GM23338 (cell line): Measurements from ENCODE around the gene LYRM2. TPM values are rescaled to one million over a fixed set of nuclear protein-coding genes. Genes with fewer than 3 reads are reported as not detected.

Experiments used
- ATAC-seq: fragments of 200-7000 bp; cut with Tn5 transposase; 3 replicates; pipeline ENCODE4 v1.9.1; 2020
- DNase-seq: peaks from one replicate; pipeline ENCODE4 v3.0.0-alpha.2; 2015; ENCODE audit warnings: low spot score
- H2AFZ ChIP-seq: fragments of 200-600 bp; sonication (generic); 2 replicates; pipeline ENCODE4 v1.8.0; 2016; ENCODE audit warnings: antibody characterized with exemption, mild to moderate bottlenecking, moderate library complexity
- H3F3A ChIP-seq: fragments of 200-600 bp; sonication (generic); replicated peaks from 2 replicates; pipeline ENCODE4 v1.8.0; 2017; ENCODE audit warnings: antibody characterized with exemption, mixed run types, low read depth
- H3K27ac ChIP-seq: fragments of 200-600 bp; sonication (generic); 2 replicates; pipeline ENCODE4 v1.6.1; 2016; ENCODE audit warnings: low read depth
- H3K27me3 ChIP-seq: fragments of 200-600 bp; sonication (generic); 2 replicates; pipeline ENCODE4 v1.8.0; 2016; ENCODE audit warnings: mild to moderate bottlenecking, mixed run types, moderate library complexity; ENCODE audit not compliant: insufficient read depth
- H3K36me3 ChIP-seq: fragments of 200-600 bp; sonication (generic); 2 replicates; pipeline ENCODE4 v1.8.0; 2016; ENCODE audit warnings: mild to moderate bottlenecking; ENCODE audit not compliant: insufficient read depth
- H3K4me1 ChIP-seq: fragments of 200-600 bp; sonication (generic); 2 replicates; pipeline ENCODE4 v1.8.0; 2016; ENCODE audit warnings: mild to moderate bottlenecking, moderate library complexity; ENCODE audit not compliant: insufficient read depth
- H3K4me2 ChIP-seq: fragments of 200-600 bp; sonication (generic); 2 replicates; pipeline ENCODE4 v1.7.1; 2017; ENCODE audit warnings: mixed run types
- H3K4me3 ChIP-seq: fragments of 200-600 bp; sonication (generic); 2 replicates; pipeline ENCODE4 v1.6.1; 2016; ENCODE audit warnings: mixed run types
- H3K79me2 ChIP-seq: fragments of 200-600 bp; sonication (generic); replicated peaks from 2 replicates; pipeline ENCODE4 v1.8.0; 2017; ENCODE audit warnings: mild to moderate bottlenecking; ENCODE audit not compliant: insufficient read depth
- H3K9me2 ChIP-seq: fragments of 200-600 bp; sonication (generic); 2 replicates; pipeline ENCODE4 v1.8.0; 2017; ENCODE audit not compliant: insufficient read depth
- H4K20me1 ChIP-seq: fragments of 200-600 bp; sonication (generic); replicated peaks from 2 replicates; pipeline ENCODE4 v1.8.0; 2017; ENCODE audit warnings: mild to moderate bottlenecking; ENCODE audit not compliant: insufficient read depth
- H3K27ac Mint-ChIP-seq: 2 replicates; pipeline ENCODE4 v1.8.0; 2020; ENCODE audit warnings: inconsistent platforms, mild to moderate bottlenecking, moderate library complexity, mixed read lengths
- H3K27me3 Mint-ChIP-seq: 3 replicates; pipeline ENCODE4 v1.8.0; 2022; ENCODE audit warnings: low read depth, mild to moderate bottlenecking, moderate library complexity, mixed read lengths, inconsistent platforms; ENCODE audit not compliant: insufficient read depth, poor library complexity
- H3K36me3 Mint-ChIP-seq: 3 replicates; pipeline ENCODE4 v1.8.0; 2021; ENCODE audit warnings: low read depth, mild to moderate bottlenecking, inconsistent platforms, moderate library complexity, mixed read lengths
- H3K4me1 Mint-ChIP-seq: 3 replicates; pipeline ENCODE4 v1.8.0; 2020; ENCODE audit warnings: mild to moderate bottlenecking, inconsistent platforms, mixed read lengths
- H3K4me3 Mint-ChIP-seq: 3 replicates; pipeline ENCODE4 v1.8.0; 2021; ENCODE audit warnings: moderate library complexity, mild to moderate bottlenecking, inconsistent platforms, mixed read lengths
- H3K9me3 Mint-ChIP-seq: 3 replicates; pipeline ENCODE4 v1.8.0; 2020; ENCODE audit warnings: moderate library complexity, mild to moderate bottlenecking, inconsistent platforms, mixed read lengths
- CREB1 ChIP-seq: fragments of 250-450 bp; sonication (Bioruptor Pico); IDR thresholded peaks from 2 replicates; pipeline ENCODE4 v1.5.0; 2020; ENCODE audit warnings: low read depth, mild to moderate bottlenecking, moderate library complexity
- CTCF ChIP-seq, 2 experiments: fragments of 200-600 bp in 1 of 2; sonication (generic) in 1 of 2; conservative IDR thresholded peaks; 2 replicates each; pipeline versions ENCODE4 v1.5.1 to v1.6.1; 2016 to 2017; ENCODE audit warnings: antibody characterized with exemption in 2 of 2, low read depth in 2 of 2, mild to moderate bottlenecking in 2 of 2, moderate library complexity in 1 of 2
- ETS1 ChIP-seq: IDR thresholded peaks from 2 replicates; pipeline ENCODE4 v1.6.1; 2016; ENCODE audit warnings: antibody characterized with exemption
- EZH2 ChIP-seq: fragments of 200-600 bp; sonication (generic); IDR thresholded peaks from one replicate; pipeline ENCODE4 v1.8.0; 2017; ENCODE audit warnings: antibody characterized with exemption, mild to moderate bottlenecking, low read depth; ENCODE audit not compliant: unreplicated experiment
- EZH2phosphoT487 ChIP-seq: fragments of 200-600 bp; sonication (generic); IDR thresholded peaks from one replicate; pipeline ENCODE4 v1.8.1; 2018; ENCODE audit warnings: antibody characterized with exemption; ENCODE audit not compliant: unreplicated experiment
- JUNB ChIP-seq: IDR thresholded peaks from one replicate; pipeline ENCODE4 v1.6.1; 2016; ENCODE audit warnings: antibody characterized with exemption; ENCODE audit not compliant: unreplicated experiment
- POLR2AphosphoS5 ChIP-seq: IDR thresholded peaks from 2 replicates; pipeline ENCODE4 v1.6.1; 2016; ENCODE audit warnings: antibody characterized with exemption, low read depth
- STAT1 ChIP-seq: IDR thresholded peaks from one replicate; pipeline ENCODE4 v1.6.1; 2016; ENCODE audit warnings: antibody characterized with exemption; ENCODE audit not compliant: unreplicated experiment
- ZNF114 ChIP-seq: fragments of 250-450 bp; sonication (Bioruptor Pico); IDR thresholded peaks from 2 replicates; pipeline ENCODE4 v1.5.0; 2020; ENCODE audit warnings: mild to moderate bottlenecking, moderate library complexity
- polyA plus RNA-seq: library from polyadenylated mRNA; unstranded; fragments of >200 nt; fragmentation: Nextera tagmentation; extraction: Ambion mirVana; gene quantifications from 2 replicates; pipeline ENCODE4 v1.2.1, GENCODE V29; 2016
- total RNA-seq: library from RNA; depleted of rRNA; stranded (reverse); fragments of >200 nt; shearing (Covaris generic); gene quantifications from 2 replicates; pipeline ENCODE4 v1.2.3, GENCODE V29; 2014
- TF ChIP-seq, protein P1 (sequence below): fragments of 250-450 bp; sonication (Bioruptor Pico); IDR thresholded peaks from 2 replicates; pipeline ENCODE4 v1.5.0; 2020; ENCODE audit warnings: mild to moderate bottlenecking, moderate library complexity

The LYRM2 gene
- total and polyA plus RNA-seq, 2 experiments from 2014 or later, result 20.3 to 67.3 TPM

GRCh38 chr6:89575562-89575960, 63.0 kb downstream of the LYRM2 start:
- H3K9me2 ChIP-seq, result 0 out of 2 replicates have a peak, but pooled peaks cover 3% of the 10 kb centered on the region
- no peaks in the 10 kb centered on the region for H3K36me3 ChIP-seq
- Mint-ChIP-seq H3K4me1 (peaks cover 5% of the 10 kb centered on the region; the same call in 2 of the 3 replicates), H3K27ac (no peak overlapping the region), H3K9me3 (no peaks in the 10 kb centered on the region; the same call in 2 of the 3 replicates), H3K36me3 (no peaks in the 10 kb centered on the region), H3K27me3 (no peaks in the 10 kb centered on the region), H3K4me3 (no peak overlapping the region)
- H3K4me1 ChIP-seq, result no peaks in the 10 kb centered on the region
- no peak overlapping the region for H3K27ac ChIP-seq
- H3K4me3 ChIP-seq, result no peak overlapping the region
- H2AFZ ChIP-seq, result no peak overlapping the region
- H3K79me2 ChIP-seq, result no peaks in the 10 kb centered on the region
- H3K4me2 ChIP-seq, result no peak overlapping the region
- DNase-seq (no peak), ATAC-seq (no peak)
- no peaks in the 10 kb centered on the region for H4K20me1 ChIP-seq
- H3K27me3 ChIP-seq, result no peaks in the 10 kb centered on the region
- no peaks in the 10 kb centered on the region for H3F3A ChIP-seq
- no peak for TF ChIP-seq EZH2phosphoT487
- TF ChIP-seq CREB1 (CRISPR knock-in tag), result no peak
- TF ChIP-seq ZNF114 (CRISPR knock-in tag), result no peak
- TF ChIP-seq JUNB, result no peak
- TF ChIP-seq CTCF (conservative IDR thresholded peaks at IDR 0.05; ENCODE audit: low read depth in 2 of 2), result no peak

- 0 out of 2 replicates have a peak, but pooled peaks cover 3% of the 10 kb centered on the region for H3K9me2 ChIP-seq
- no peaks in the 10 kb centered on the region for H3K4me1 ChIP-seq
- no peaks in the 10 kb centered on the region for H3K27me3 ChIP-seq
- no peak overlapping the region for H3K4me3 ChIP-seq
- Mint-ChIP-seq H3K36me3 (no peaks in the 10 kb centered on the region), H3K4me3 (no peak overlapping the region), H3K4me1 (peaks cover 4% of the 10 kb centered on the region; the same call in 2 of the 3 replicates), H3K27me3 (no peaks in the 10 kb centered on the region), H3K9me3 (no peaks in the 10 kb centered on the region; the same call in 2 of the 3 replicates), H3K27ac (no peak overlapping the region)
- H3K36me3 ChIP-seq, result no peaks in the 10 kb centered on the region
- no peak overlapping the region for H3K27ac ChIP-seq
- H3F3A ChIP-seq, result no peaks in the 10 kb centered on the region
- H3K4me2 ChIP-seq, result no peak overlapping the region
- H4K20me1 ChIP-seq, result no peaks in the 10 kb centered on the region
- no peak overlapping the region for H2AFZ ChIP-seq
- no peak for DNase-seq
- no peak for ATAC-seq
- no peaks in the 10 kb centered on the region for H3K79me2 ChIP-seq
- TF ChIP-seq, protein P1, sequence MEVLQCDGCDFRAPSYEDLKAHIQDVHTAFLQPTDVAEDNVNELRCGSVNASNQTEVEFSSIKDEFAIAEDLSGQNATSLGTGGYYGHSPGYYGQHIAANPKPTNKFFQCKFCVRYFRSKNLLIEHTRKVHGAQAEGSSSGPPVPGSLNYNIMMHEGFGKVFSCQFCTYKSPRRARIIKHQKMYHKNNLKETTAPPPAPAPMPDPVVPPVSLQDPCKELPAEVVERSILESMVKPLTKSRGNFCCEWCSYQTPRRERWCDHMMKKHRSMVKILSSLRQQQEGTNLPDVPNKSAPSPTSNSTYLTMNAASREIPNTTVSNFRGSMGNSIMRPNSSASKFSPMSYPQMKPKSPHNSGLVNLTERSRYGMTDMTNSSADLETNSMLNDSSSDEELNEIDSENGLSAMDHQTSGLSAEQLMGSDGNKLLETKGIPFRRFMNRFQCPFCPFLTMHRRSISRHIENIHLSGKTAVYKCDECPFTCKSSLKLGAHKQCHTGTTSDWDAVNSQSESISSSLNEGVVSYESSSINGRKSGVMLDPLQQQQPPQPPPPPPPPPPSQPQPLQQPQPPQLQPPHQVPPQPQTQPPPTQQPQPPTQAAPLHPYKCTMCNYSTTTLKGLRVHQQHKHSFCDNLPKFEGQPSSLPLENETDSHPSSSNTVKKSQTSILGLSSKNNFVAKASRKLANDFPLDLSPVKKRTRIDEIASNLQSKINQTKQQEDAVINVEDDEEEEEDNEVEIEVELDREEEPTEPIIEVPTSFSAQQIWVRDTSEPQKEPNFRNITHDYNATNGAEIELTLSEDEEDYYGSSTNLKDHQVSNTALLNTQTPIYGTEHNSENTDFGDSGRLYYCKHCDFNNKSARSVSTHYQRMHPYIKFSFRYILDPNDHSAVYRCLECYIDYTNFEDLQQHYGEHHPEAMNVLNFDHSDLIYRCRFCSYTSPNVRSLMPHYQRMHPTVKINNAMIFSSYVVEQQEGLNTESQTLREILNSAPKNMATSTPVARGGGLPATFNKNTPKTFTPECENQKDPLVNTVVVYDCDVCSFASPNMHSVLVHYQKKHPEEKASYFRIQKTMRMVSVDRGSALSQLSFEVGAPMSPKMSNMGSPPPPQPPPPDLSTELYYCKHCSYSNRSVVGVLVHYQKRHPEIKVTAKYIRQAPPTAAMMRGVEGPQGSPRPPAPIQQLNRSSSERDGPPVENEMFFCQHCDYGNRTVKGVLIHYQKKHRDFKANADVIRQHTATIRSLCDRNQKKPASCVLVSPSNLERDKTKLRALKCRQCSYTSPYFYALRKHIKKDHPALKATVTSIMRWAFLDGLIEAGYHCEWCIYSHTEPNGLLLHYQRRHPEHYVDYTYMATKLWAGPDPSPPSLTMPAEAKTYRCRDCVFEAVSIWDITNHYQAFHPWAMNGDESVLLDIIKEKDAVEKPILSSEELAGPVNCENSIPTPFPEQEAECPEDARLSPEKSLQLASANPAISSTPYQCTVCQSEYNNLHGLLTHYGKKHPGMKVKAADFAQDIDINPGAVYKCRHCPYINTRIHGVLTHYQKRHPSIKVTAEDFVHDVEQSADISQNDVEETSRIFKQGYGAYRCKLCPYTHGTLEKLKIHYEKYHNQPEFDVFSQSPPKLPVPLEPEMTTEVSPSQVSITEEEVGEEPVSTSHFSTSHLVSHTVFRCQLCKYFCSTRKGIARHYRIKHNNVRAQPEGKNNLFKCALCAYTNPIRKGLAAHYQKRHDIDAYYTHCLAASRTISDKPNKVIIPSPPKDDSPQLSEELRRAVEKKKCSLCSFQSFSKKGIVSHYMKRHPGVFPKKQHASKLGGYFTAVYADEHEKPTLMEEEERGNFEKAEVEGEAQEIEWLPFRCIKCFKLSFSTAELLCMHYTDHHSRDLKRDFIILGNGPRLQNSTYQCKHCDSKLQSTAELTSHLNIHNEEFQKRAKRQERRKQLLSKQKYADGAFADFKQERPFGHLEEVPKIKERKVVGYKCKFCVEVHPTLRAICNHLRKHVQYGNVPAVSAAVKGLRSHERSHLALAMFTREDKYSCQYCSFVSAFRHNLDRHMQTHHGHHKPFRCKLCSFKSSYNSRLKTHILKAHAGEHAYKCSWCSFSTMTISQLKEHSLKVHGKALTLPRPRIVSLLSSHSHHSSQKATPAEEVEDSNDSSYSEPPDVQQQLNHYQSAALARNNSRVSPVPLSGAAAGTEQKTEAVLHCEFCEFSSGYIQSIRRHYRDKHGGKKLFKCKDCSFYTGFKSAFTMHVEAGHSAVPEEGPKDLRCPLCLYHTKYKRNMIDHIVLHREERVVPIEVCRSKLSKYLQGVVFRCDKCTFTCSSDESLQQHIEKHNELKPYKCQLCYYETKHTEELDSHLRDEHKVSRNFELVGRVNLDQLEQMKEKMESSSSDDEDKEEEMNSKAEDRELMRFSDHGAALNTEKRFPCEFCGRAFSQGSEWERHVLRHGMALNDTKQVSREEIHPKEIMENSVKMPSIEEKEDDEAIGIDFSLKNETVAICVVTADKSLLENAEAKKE (CRISPR knock-in tag), result no peak
- no peak for TF ChIP-seq EZH2
- TF ChIP-seq ETS1, result no peak
- TF ChIP-seq CTCF (conservative IDR thresholded peaks at IDR 0.05; ENCODE audit: low read depth in 2 of 2), result no peak
- no peak for TF ChIP-seq STAT1
- TF ChIP-seq POLR2AphosphoS5, result no peak
Measured at GRCh38 chr6:89574910-89575561, 63.5 kb downstream of the LYRM2 start.
